ENCODE measurements around the gene TYW1B. TPM values are rescaled to one million over a fixed set of nuclear protein-coding genes. Genes with fewer than 3 reads are reported as not detected.
A peak's percentile ranks its signal among the peaks of the same experiment; 100 is the strongest.
"Not testable (repeated sequence)": the region's sequence is repeated elsewhere in the genome, so short reads cannot be mapped to it uniquely, and the experiment has no call there.

Gene TYW1B
- total and polyA plus RNA-seq, 12 donors, result 0.72 to 13.4 (median 2.5) TPM

- peak overlapping the region; percentile 83 to 98 (median 97) for H3K27ac ChIP-seq
- 0 to 1% (median 0%) methylated on average over 5 to 36 of the region's 36 CpGs for WGBS, 4 donors
- intact Hi-C loops (cut with DNase I), result not testable (repeated sequence)
These were observed 1.3 kb upstream of the TYW1B start for GRCh38 chr7:72829291-72829686.

GRCh38 chr7:72823765-72824732 lies 4.0 kb downstream of the TYW1B start:
- 39 to 68% (median 43%) methylated on average over 9 to 10 of the region's 11 CpGs for WGBS, 4 donors
- H3K36me3 ChIP-seq (replicated peaks in 1 of 2); H3K4me3 ChIP-seq; intact Hi-C loops (cut with DNase I); H3K9me3 ChIP-seq (replicated peaks in 1 of 3); H3K27ac ChIP-seq; H3K27me3 ChIP-seq: not testable (repeated sequence)
- peaks cover 0 to 11% of the 10 kb centered on the region in 2 donors for H3K4me1 ChIP-seq (replicated peaks in 1 of 2)
- DNase-seq, result peak in 6 of 7 donors; percentile 30 to 57 (median 38)
- TF ChIP-seq CTCF (IDR thresholded peaks at IDR 0.05), result peak in 4 of 6 experiments; percentile 11 to 59 (median 24)

More at GRCh38 chr7:72829291-72829686, 1.3 kb upstream of the TYW1B start:
- not testable (repeated sequence) for H3K27me3 ChIP-seq; H3K9me3 ChIP-seq (replicated peaks in 1 of 3)
- peak; percentile 97 to 99 for TF ChIP-seq POLR2A (IDR thresholded peaks at IDR 0.05)
- Histone ChIP-seq H3K36me3 (replicated peaks in 1 of 2) (peaks cover 0 to 30% of the 10 kb centered on the region in 2 donors), H3K4me1 (replicated peaks in 1 of 2) (peaks cover 5 to 22% of the 10 kb centered on the region in 2 donors), H3K4me3 (peak overlapping the region in 2 of 4 donors; percentile 57 to 70)
- peak; percentile 96 to 99 (median 98) for DNase-seq

GRCh38 chr7:72822497-72822896 lies 5.5 kb downstream of the TYW1B start:
- 88 to 95% (median 94%) methylated on average over 3 of the region's 3 CpGs for WGBS, 4 donors
- DNase-seq, result not testable (repeated sequence)

GRCh38 chr7:72818663-72819361 lies 9.2 kb downstream of the TYW1B start:
- H3K36me3 ChIP-seq (replicated peaks in 1 of 2); H3K4me3 ChIP-seq; intact Hi-C loops (cut with DNase I); DNase-seq; H3K27ac ChIP-seq; H3K9me3 ChIP-seq (replicated peaks in 1 of 3); H3K4me1 ChIP-seq (replicated peaks in 1 of 2); H3K27me3 ChIP-seq: not testable (repeated sequence)
- 95 to 96% (median 95%) methylated on average over 10 of the region's 10 CpGs for WGBS, 4 donors

More at GRCh38 chr7:72822497-72822896, 5.5 kb downstream of the TYW1B start:
- H3K27me3 ChIP-seq; H3K4me3 ChIP-seq; H3K36me3 ChIP-seq (replicated peaks in 1 of 2); H3K4me1 ChIP-seq (replicated peaks in 1 of 2); H3K9me3 ChIP-seq (replicated peaks in 1 of 3); H3K27ac ChIP-seq; intact Hi-C loops (cut with DNase I): not testable (repeated sequence)

- H3K9me3 ChIP-seq (replicated peaks in 1 of 3); DNase-seq; H3K4me1 ChIP-seq (replicated peaks in 1 of 2); H3K27me3 ChIP-seq; H3K4me3 ChIP-seq; H3K27ac ChIP-seq; H3K36me3 ChIP-seq (replicated peaks in 1 of 2); intact Hi-C loops (cut with DNase I): not testable (repeated sequence)
- WGBS, 4 donors, result 93 to 100% (median 100%) methylated on average over 1 of the region's 1 CpG
These were observed 10.3 kb downstream of the TYW1B start for GRCh38 chr7:72817661-72818060.

GRCh38 chr7:72816370-72817157 lies 11.4 kb downstream of the TYW1B start:
- H3K36me3 ChIP-seq (replicated peaks in 1 of 2); intact Hi-C loops (cut with DNase I); H3K27me3 ChIP-seq; H3K4me1 ChIP-seq (replicated peaks in 1 of 2); H3K27ac ChIP-seq; H3K4me3 ChIP-seq; H3K9me3 ChIP-seq (replicated peaks in 1 of 3); DNase-seq: not testable (repeated sequence)
- WGBS, 4 donors, result 90 to 98% (median 94%) methylated on average over 8 to 9 of the region's 9 CpGs

- H3K27me3 ChIP-seq; H3K36me3 ChIP-seq (replicated peaks in 1 of 2); H3K4me1 ChIP-seq (replicated peaks in 1 of 2); DNase-seq; H3K9me3 ChIP-seq (replicated peaks in 1 of 3); H3K4me3 ChIP-seq; H3K27ac ChIP-seq; intact Hi-C loops (cut with DNase I): not testable (repeated sequence)
- WGBS, 4 donors, result 72 to 84% (median 79%) methylated on average over 5 to 7 of the region's 7 CpGs
These were observed 17.6 kb downstream of the TYW1B start for GRCh38 chr7:72810437-72810836.

- H3K36me3 ChIP-seq (replicated peaks in 1 of 2); H3K4me3 ChIP-seq; H3K27ac ChIP-seq; H3K4me1 ChIP-seq (replicated peaks in 1 of 2); H3K9me3 ChIP-seq (replicated peaks in 1 of 3); intact Hi-C loops (cut with DNase I); DNase-seq; H3K27me3 ChIP-seq: not testable (repeated sequence)
- WGBS, 4 donors, result 93 to 96% (median 94%) methylated on average over 13 of the region's 13 CpGs
These were observed 19.5 kb downstream of the TYW1B start for GRCh38 chr7:72808511-72808910.

GRCh38 chr7:72806851-72807250 lies 21.1 kb downstream of the TYW1B start:
- DNase-seq; H3K36me3 ChIP-seq (replicated peaks in 1 of 2); H3K27ac ChIP-seq; H3K9me3 ChIP-seq (replicated peaks in 1 of 3); H3K4me1 ChIP-seq (replicated peaks in 1 of 2); H3K27me3 ChIP-seq; intact Hi-C loops (cut with DNase I); H3K4me3 ChIP-seq: not testable (repeated sequence)
- 68 to 87% (median 78%) methylated on average over 5 to 6 of the region's 6 CpGs for WGBS, 4 donors
